Measurements from ENCODE around the gene DDX47. TPM values are rescaled to one million over a fixed set of nuclear protein-coding genes. Genes with fewer than 3 reads are reported as not detected.
"Not testable (repeated sequence)": the region's sequence is repeated elsewhere in the genome, so short reads cannot be mapped to it uniquely, and the experiment has no call there.

The DDX47 gene
- polyA plus RNA-seq, 10 donors: 45.6 to 60.6 (median 52.8) TPM

DNA sequence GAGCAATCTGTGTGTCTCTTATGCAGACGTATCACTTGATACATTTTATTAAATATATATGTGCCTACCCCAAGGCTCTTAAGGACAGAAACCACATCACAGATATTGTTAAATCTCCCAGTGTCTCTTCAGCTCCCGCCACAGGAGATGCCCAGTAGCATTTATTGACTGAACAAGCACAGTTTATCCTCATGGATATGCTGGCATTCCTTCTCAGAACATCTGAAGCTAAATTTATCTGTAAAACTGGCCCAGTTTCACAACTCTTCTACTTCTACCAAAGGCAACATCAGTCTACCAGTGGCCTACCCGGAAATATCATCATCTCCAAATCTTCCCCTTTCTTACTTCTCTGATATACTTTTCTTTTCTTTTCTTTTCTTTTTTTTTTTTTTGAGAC, 17.0 kb upstream of the DDX47 start:
- DNase-seq: no peak

DNA sequence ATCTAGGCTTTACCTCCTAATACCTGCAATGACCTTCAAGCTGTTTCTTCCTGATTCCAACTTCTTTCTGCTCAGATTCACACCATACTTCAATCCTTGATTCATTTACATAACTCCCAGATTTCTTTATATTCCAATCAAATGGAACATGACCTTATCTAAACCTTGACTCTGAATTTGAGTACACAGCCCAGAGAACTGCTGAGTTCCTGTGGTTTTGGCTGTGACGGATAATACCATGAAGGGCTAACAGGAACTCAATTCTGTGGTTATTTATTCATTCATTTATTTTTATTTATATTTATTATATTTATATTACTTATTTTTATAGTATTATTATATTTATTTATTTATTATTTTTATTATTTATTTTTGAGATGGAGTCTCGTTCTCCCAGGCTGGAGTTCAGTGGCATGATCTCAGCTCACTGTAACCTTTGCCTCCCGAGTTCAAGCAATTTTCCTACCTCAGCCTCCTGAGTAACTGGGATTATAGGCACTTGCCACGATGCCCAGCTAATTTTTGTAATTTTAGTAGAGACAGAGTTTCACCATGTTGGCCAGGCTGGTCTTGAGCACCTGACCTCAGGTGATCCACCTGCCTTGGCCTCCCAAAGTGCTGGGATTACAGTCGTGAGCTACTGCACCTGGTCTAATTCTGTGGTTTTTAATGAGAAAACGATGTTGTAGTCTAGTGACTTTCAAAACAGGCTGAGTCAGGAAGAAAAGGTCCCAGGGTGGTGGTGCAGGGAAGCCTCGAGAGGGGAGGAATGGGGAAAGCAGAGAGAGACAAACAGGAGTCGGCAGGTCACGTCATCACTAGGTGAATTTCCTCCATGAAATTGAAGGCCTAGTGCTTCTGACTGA, 16.0 kb upstream of the DDX47 start:
- DNase-seq: no peak

DNA sequence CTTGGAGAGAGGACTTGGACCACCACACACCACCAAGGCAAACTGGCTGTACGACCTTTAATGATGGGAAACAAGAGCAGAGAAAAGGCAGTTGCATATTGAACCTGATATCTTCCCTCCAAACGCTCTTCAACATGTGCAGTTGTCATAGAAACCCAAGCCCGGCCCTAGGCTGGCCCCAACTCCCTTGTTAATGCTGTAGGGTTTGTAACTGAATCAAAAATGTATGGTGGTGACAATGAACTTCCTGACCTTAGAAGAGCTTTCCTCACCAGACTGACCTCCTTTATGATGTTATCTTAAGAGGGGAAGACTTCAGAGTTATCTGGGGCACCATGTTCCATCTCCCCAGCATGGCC, 15.4 kb upstream of the DDX47 start:
- no peak for DNase-seq

DNA sequence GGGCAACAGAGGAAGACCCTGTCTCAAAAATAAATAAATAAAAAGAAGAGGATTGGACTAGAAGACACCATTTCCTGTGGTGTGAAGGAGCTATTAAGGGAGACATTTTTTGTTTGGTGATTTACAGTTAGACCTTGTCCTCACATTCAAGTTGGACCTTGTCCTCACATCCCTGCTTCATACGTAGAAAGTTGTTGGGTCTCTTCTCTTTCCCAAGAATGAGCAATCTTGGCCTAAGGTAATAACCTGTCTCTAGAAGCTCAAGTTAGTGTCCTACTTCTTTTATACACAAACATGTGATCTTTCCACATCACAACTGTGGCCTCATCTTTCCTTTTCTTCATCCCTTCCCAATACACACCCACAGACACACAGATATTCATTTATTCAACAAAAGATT, 14.7 kb upstream of the DDX47 start:
- no peak for DNase-seq

DNA sequence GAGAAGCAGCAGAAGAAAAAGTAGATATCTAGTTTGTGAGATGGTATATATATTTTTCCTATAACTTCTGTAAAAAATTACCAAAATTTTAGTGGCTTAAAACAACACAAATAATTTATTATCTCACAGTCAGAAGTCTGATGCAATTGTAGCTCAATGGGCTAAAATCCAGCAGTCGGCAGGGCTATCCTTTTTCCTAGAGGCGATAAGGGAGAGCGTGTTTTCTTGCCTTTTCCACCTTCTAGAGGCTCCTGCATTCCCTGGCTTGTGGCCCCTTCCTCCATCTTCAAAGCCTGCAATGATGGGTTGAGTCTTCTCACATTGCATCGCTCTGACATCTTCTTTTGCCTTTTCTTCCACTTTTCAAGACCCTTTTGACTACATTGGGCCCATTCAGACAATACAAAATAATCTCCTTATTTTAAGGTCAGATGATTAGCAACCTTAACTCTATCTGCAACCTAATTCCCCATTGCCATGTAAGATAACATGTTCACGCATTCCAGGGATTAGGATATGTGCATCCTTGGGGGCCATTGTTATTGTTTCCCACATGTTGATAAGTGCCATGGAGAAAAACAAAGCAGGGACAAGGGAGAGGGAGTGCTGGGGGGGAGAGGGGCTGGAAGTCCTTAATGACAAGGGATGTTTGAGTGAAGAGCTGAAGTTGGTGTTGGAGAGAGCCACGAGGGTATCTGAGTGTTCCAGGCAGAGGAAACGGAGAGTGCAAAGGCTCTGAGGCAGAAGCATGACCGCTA, 13.8 kb upstream of the DDX47 start:
- DNase-seq: no peak

DNA sequence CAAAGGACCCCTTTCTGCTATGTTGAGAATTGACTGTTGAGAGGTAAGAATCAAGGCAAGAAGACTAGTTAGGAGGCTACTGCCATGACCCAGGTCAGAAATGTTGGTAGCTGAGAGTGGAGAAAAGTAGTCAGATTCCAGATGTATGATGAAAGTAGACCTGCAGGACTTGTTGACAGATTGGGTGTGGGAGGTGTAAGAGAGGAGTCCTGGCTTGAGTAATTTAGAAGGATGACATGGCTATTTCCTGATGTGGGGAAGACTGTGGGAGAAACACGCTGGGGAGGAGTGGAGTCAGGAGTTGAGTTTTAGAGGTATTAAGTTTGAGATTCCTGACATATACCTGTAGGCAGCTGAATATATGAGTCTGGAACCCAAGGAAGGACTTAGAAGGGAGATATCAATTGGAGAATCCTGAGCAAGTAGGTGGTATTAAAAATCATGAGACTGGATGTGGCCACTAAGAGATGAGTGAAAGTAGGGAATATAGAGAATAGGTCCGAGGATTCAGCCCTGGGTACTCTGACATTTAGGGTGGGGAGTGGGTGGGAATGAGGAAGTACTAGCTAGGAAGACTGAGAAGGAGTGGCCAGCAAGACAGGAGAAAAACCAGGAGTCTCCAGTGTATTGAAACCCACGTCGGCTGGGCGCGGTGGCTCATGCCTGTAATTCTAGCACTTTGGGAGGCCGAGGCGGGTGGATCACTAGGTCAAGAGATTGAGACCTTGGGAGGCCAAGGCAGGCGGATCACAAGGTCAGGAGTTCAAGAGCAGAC, 12.6 kb upstream of the DDX47 start:
- DNase-seq: no peak

DNA sequence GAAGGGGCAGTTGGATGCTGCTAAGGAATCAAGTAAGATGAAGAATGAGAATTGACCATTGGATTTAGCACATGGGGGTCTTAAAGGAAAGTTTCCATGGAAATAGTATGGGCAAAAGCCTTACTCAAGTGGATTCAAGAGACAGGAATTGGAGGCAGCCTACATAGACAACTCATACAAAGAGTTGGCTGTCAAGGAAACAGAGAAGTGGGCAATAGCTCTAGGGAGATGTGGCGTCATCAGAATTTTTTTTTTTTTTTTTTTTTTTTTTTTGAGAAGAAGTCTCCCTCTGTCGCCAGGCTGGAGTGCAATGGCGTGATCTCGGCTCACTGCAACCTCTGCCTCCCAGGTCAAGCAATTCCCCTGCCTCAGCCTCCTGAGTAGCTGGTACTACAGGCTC, 11.5 kb upstream of the DDX47 start:
- DNase-seq: not testable (repeated sequence)

DNA sequence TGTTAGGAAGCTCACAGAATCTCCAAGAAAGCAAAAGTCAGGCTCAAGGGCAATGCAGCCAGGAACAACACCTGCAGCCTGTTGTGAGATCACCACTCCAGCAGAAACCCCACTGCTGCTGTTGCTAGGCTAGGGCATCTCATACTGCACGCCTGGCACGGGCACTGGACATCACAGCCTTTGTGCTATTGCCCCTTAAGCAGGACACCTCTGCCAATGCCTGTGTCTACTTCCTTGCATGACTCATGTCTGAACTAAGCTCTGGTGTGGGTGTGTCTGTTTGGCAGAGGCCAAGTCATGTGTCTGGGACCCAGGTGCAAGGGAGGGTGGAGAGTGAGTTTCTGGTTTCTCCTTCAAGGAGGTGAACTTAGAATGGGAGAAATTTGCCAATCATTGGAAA, 10.0 kb upstream of the DDX47 start:
- DNase-seq: peak in 2 of 3 donors; percentile 36 to 65

DNA sequence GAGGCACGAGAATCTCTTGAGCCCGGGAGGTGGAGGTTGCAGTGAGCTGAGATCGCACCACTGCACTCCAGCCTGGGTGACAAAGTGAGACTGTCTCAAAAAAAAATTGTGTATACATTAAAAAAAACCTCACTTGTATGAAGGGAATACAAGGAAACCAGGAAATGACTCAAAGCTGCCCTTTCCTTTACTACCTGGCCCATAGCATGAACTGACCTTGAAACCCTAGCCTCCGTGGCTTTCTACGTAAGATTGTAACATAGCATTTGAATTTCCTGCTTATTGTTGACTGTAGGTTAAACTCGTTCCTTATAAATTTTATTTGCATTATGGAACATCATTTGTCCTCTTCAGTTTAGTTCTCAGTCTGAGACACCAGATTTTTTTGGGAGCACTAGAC, 9.1 kb upstream of the DDX47 start:
- no peak for DNase-seq

DNA sequence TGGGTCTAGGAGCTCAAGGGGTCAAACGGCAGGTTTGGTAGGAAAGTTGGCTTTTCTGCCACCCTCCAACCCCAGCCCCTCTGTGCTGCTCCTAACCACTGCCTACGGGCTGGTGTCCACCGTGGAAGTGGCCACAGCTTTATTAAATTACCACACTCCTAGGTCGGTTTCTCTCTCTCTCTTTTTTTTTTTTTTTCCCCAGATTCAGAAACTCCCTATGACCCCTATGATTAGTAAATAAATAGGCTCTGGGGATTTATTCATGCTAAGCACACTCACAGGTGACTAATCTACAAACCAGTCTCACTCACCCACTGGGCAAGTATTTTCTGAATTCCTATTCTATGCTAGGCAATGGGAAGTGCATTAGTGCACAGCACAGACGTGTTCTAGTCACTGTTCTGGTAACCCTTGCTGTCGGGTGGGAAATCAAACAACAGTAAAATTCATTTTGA, 8.7 kb upstream of the DDX47 start:
- peak in 1 of 3 donors; percentile 71 for DNase-seq

DNA sequence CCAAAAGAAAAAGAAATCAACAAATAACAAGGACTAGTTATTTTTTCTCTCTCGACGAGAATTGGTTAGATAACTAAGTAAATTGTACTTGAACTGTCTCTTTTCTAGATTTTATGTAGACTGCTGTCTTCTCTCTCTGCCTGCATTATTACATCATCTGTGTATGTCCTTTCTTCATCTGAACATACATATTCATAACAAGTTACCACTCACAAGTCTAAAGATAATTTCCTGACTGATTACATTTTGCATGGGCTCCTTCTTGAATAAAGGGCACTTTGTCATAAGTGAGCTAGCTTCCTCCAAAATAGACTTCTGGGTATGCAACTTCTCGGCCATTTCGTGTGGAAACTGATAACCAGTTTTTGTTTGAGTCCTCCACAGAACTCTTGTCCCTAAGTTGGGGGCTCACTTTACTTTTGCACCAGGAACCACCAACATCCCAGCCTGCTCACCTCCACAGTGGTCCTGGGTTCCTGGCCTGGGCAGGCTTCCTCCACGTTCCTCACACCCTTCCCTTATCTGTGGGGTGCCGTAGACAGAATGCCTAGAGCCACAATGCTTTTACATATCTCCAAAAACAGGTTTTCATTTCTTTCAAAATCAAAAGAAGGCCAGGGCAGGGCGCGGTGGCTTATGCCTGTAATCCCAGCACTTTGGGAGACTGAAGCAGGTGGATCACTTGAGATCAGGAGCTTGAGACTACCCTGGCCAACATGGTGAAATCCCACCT, 6.2 kb upstream of the DDX47 start:
- DNase-seq: no peak

DNA sequence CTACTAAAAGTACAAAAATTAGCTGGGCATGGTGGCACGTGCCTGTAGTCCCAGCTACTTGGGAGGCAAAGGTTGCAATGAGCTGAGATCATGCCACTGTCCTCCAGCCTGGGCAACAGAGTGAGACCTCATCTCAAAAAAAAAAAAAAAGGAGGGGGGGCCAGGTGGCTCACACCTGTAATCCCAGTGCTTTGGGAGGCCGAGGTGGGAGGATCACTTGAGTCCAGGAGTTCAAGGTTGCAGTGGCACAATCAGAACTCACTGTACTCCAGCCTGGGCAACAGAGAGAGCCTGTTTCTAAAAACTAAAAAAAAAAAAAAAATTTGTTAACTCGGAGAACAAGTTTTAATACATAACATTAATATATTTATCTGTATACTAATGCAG, 5.6 kb upstream of the DDX47 start:
- DNase-seq: not testable (repeated sequence)

DNA sequence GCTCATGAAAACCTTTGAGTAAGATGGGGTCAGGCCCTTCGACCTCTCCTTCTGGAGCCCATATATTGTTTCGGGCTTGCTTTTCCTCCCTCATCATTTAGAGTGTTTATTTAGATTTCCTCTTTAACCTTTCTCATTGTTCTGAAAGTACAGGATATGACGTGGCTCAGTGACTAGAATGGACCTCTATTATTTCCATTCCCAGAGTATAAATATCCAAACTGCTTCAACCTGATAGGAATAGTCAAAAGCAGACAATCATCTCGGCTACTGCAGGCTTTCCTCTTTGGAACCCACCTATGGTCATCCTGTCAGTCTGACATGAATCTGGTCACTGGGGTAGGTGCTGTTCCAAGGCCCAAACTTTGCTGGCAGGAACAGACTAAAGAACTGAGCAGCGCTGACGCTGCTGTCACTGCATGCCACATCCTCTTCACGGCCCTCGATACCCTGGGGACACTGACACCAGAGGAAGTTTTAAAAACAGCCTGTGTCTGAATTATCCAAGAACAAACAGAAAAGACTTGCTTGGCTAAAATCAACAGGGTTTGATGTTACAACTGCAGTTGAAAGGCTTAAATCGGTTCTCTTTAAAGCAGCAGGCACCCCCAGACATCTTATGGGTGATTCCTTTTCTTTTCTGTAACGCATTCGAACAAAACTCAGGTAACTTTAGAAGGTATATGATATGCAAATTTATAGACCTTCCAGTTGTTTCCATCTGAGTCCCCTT, 5.0 kb upstream of the DDX47 start:
- DNase-seq: peak in 2 of 3 donors; percentile 51 to 73

DNA sequence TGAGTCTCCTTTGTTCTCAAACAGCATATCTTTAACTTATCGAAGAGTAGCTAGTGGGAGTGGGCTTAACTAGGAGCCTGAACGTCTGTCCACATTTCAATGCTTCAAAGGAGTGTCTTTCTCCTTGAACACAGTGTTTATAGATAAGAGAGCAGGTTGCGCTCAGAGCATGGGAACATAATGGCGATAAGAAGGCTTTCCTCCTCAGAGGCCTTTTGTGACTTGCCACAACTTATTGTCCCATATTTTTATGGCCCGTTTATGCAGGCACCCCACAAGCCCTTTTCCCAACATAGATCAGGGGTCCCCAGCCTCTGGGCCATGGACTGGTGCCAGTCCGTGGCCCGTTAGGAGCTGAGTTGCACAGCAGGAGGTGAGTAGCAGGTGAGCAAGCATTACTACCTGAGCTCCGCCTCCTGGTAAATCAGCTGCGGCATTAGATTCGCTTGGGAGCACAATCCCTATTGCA, 2.6 kb upstream of the DDX47 start:
- DNase-seq: no peak

DNA sequence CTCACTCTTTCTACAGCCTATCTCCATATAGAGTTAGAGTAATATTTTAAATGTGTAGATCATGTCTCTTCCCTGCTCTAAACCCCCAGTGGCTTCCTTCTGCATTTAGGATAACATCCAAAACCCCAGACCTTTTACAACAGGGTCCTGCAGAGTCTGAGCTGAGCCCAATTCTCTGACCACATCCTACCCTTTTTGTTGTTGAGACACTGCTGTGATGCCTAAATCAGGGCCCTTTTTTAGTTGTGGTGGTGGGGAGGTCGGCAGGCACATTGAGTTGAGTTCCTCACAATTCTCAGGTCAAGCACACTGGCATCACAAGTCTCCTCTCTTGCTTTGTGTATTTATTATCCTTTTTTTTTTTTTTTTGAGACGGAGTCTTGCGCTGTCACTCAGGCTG, 1.8 kb upstream of the DDX47 start:
- no peak for DNase-seq

DNA sequence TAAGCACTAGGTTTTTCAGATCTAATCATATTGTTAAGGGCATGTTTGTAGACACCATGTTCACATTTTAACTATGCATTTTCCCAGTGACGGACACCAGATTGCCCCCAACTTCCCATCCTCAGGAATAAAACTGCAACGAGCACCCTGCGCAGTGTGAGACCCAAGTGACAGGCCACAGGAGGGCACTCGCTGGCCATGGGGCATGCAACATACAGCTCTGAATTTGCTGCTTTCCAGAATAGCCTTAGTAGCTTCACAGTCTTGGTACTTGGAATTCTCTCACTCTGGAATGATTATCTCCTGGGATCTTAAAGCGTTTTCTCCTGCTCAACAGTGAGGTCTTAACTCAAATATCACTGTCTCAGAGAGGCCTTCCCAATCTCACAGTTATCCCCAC, 972 bp upstream of the DDX47 start:
- DNase-seq: no peak

DNA sequence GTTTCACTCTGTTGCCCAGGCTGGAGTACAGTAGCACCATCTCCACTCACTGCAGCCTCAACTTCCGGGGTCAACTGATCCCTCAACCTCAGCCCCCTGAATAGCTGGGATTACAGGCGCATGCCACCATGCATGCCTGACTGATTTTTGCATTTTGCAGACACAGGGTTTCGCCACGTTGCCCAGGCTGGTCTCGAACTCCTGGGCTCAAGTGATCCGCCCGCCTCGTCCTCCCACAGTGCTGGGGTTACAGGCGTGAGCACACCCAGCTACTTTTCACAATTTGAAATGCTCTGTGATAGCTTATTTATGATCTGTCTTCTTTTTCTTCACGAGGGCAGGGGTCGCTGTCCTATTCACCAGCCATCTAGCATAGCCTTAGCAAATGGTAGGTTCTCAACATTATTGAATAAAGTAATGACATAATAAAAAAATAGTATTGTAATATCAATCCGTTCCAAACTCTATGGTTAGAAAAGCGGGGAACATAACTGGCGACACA, 477 bp upstream of the DDX47 start:
- DNase-seq: no peak

DNA sequence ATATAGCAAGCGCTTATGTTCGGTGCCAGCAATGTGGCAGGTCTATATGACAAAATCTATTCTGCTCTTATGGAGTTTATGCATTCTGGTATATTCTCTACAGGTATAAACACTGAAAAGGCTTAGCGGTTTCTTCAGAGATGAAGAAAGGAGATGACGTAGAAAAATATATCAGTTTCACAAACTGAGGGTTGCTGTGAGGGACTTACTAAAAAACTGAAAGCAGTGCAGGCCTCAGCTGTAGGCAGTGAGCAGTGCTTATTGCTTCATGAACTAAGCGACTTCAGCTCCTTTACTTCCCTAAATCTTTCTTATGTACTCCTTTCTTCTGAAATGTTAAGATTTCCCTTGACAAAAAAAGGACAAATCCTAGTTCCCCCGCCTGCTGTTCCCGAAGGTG, 4.5 kb downstream of the DDX47 start:
- no peak for DNase-seq

DNA sequence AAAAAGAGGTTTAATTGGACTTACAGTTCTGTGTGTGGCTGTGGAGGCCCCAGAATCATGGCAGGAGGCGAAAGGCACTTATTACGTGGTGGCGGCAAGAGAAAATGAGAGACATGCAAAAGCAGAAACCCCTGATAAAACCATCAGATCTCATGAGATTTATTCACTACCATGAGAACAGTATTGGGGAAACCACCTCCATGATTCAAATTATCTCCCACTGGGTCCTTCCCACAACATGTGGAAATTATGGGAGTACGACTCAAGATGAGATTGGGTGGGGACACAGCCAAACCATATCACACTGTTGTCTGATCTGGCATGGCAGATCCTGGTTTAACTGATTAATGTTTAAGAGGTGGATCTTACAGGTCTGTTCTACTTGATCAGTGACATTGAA, 5.6 kb downstream of the DDX47 start:
- no peak for DNase-seq

DNA sequence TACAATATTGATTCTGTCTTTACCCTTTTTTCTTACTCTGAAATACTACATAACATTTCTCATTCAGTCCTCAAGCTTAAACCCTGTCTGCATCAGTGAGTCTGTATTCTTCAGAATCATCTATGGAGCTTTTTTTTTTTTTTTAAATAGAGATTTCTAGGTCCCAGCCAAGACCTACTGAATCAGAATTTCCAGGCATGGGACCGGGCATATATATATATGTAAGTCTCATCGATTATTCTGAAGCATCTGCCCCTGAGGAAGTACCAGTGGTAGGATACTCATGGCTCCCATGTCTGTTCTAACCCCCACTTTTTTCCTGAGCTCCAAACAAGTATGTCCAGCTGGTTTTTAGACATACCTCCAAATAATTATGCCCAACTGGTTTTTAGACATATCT, 6.1 kb downstream of the DDX47 start:
- DNase-seq: no peak

All from muscle of back (tissue), 11 donors.